HL-60/S4 (cell line): ENCODE data around the gene LRMDA.

ENCODE experiments used
- in situ Hi-C: fragments of 300-500 bp; cut with MboI; formaldehyde crosslinking; loops from 2 replicates; pipeline ENCODE4 v1.14.3; 2022; ENCODE audit warnings: low sequenced_read_pairs

The LRMDA gene

GRCh38 chr10:75431180-75432111 is at the start of gene LRMDA:
TSS of gene LRMDA (plus strand) at chr10:75431624.
- in situ Hi-C loops = no loop called here

- in situ Hi-C loops = loop anchor here (10.0 kb wide), 1 partner anchor 649 kb away; no protein-coding TSS in a partner anchor
Observed at GRCh38 chr10:75386128-75386527, 45.3 kb upstream of the LRMDA start.

- in situ Hi-C loops = loop anchor here (10.0 kb wide), 1 partner anchor 647 kb away; no protein-coding TSS in a partner anchor
Observed at GRCh38 chr10:75388082-75388481, 43.3 kb upstream of the LRMDA start.

- in situ Hi-C loops = no loop called here
Observed at GRCh38 chr10:75390178-75390577, 41.2 kb upstream of the LRMDA start.

GRCh38 chr10:75392271-75392670 is 39.2 kb upstream of the LRMDA start:
- in situ Hi-C loops = no loop called here

GRCh38 chr10:75392744-75393143 is 38.7 kb upstream of the LRMDA start:
- in situ Hi-C loops = no loop called here

GRCh38 chr10:75394221-75394620 is 37.2 kb upstream of the LRMDA start:
- in situ Hi-C loops = no loop called here

GRCh38 chr10:75395066-75395931 is 36.1 kb upstream of the LRMDA start:
- in situ Hi-C loops = no loop called here

GRCh38 chr10:75395932-75396630 is 35.3 kb upstream of the LRMDA start:
- in situ Hi-C loops = no loop called here

GRCh38 chr10:75396631-75397495 is 34.6 kb upstream of the LRMDA start:
- in situ Hi-C loops = no loop called here

- in situ Hi-C loops = no loop called here
Observed at GRCh38 chr10:75397496-75398199, 33.8 kb upstream of the LRMDA start.

- in situ Hi-C loops = no loop called here
Observed at GRCh38 chr10:75398200-75398691, 33.2 kb upstream of the LRMDA start.

GRCh38 chr10:75398692-75399460 is 32.5 kb upstream of the LRMDA start:
- in situ Hi-C loops = no loop called here

- in situ Hi-C loops = no loop called here
Observed at GRCh38 chr10:75399461-75400162, 31.8 kb upstream of the LRMDA start.

GRCh38 chr10:75400163-75400770 is 31.2 kb upstream of the LRMDA start:
- in situ Hi-C loops = no loop called here

GRCh38 chr10:75400771-75401568 is 30.5 kb upstream of the LRMDA start:
- in situ Hi-C loops = no loop called here
